GM23338 (cell line): Measurements from ENCODE around the gene C1orf87. TPM values are rescaled to one million over a fixed set of nuclear protein-coding genes. Genes with fewer than 3 reads are reported as not detected.

Experiments
- ATAC-seq: fragments of 200-7000 bp; cut with Tn5 transposase; 3 replicates; pipeline ENCODE4 v1.9.1; 2020
- DNase-seq: peaks from one replicate; pipeline ENCODE4 v3.0.0-alpha.2; 2015; ENCODE audit warnings: low spot score
- H2AFZ ChIP-seq: fragments of 200-600 bp; sonication (generic); 2 replicates; pipeline ENCODE4 v1.8.0; 2016; ENCODE audit warnings: antibody characterized with exemption, mild to moderate bottlenecking, moderate library complexity
- H3F3A ChIP-seq: fragments of 200-600 bp; sonication (generic); replicated peaks from 2 replicates; pipeline ENCODE4 v1.8.0; 2017; ENCODE audit warnings: antibody characterized with exemption, mixed run types, low read depth
- H3K27ac ChIP-seq: fragments of 200-600 bp; sonication (generic); 2 replicates; pipeline ENCODE4 v1.6.1; 2016; ENCODE audit warnings: low read depth
- H3K27me3 ChIP-seq: fragments of 200-600 bp; sonication (generic); 2 replicates; pipeline ENCODE4 v1.8.0; 2016; ENCODE audit warnings: mild to moderate bottlenecking, mixed run types, moderate library complexity; ENCODE audit not compliant: insufficient read depth
- H3K36me3 ChIP-seq: fragments of 200-600 bp; sonication (generic); 2 replicates; pipeline ENCODE4 v1.8.0; 2016; ENCODE audit warnings: mild to moderate bottlenecking; ENCODE audit not compliant: insufficient read depth
- H3K4me1 ChIP-seq: fragments of 200-600 bp; sonication (generic); 2 replicates; pipeline ENCODE4 v1.8.0; 2016; ENCODE audit warnings: mild to moderate bottlenecking, moderate library complexity; ENCODE audit not compliant: insufficient read depth
- H3K4me2 ChIP-seq: fragments of 200-600 bp; sonication (generic); 2 replicates; pipeline ENCODE4 v1.7.1; 2017; ENCODE audit warnings: mixed run types
- H3K4me3 ChIP-seq: fragments of 200-600 bp; sonication (generic); 2 replicates; pipeline ENCODE4 v1.6.1; 2016; ENCODE audit warnings: mixed run types
- H3K79me2 ChIP-seq: fragments of 200-600 bp; sonication (generic); replicated peaks from 2 replicates; pipeline ENCODE4 v1.8.0; 2017; ENCODE audit warnings: mild to moderate bottlenecking; ENCODE audit not compliant: insufficient read depth
- H3K9me2 ChIP-seq: fragments of 200-600 bp; sonication (generic); 2 replicates; pipeline ENCODE4 v1.8.0; 2017; ENCODE audit not compliant: insufficient read depth
- H4K20me1 ChIP-seq: fragments of 200-600 bp; sonication (generic); replicated peaks from 2 replicates; pipeline ENCODE4 v1.8.0; 2017; ENCODE audit warnings: mild to moderate bottlenecking; ENCODE audit not compliant: insufficient read depth
- H3K27ac Mint-ChIP-seq: 2 replicates; pipeline ENCODE4 v1.8.0; 2020; ENCODE audit warnings: inconsistent platforms, mild to moderate bottlenecking, moderate library complexity, mixed read lengths
- H3K27me3 Mint-ChIP-seq: 3 replicates; pipeline ENCODE4 v1.8.0; 2022; ENCODE audit warnings: low read depth, mild to moderate bottlenecking, moderate library complexity, mixed read lengths, inconsistent platforms; ENCODE audit not compliant: insufficient read depth, poor library complexity
- H3K36me3 Mint-ChIP-seq: 3 replicates; pipeline ENCODE4 v1.8.0; 2021; ENCODE audit warnings: low read depth, mild to moderate bottlenecking, inconsistent platforms, moderate library complexity, mixed read lengths
- H3K4me1 Mint-ChIP-seq: 3 replicates; pipeline ENCODE4 v1.8.0; 2020; ENCODE audit warnings: mild to moderate bottlenecking, inconsistent platforms, mixed read lengths
- H3K4me3 Mint-ChIP-seq: 3 replicates; pipeline ENCODE4 v1.8.0; 2021; ENCODE audit warnings: moderate library complexity, mild to moderate bottlenecking, inconsistent platforms, mixed read lengths
- H3K9me3 Mint-ChIP-seq: 3 replicates; pipeline ENCODE4 v1.8.0; 2020; ENCODE audit warnings: moderate library complexity, mild to moderate bottlenecking, inconsistent platforms, mixed read lengths
- CREB1 ChIP-seq: fragments of 250-450 bp; sonication (Bioruptor Pico); IDR thresholded peaks from 2 replicates; pipeline ENCODE4 v1.5.0; 2020; ENCODE audit warnings: low read depth, mild to moderate bottlenecking, moderate library complexity
- CTCF ChIP-seq, 2 experiments: fragments of 200-600 bp in 1 of 2; sonication (generic) in 1 of 2; conservative IDR thresholded peaks; 2 replicates each; pipeline versions ENCODE4 v1.5.1 to v1.6.1; 2016 to 2017; ENCODE audit warnings: antibody characterized with exemption in 2 of 2, low read depth in 2 of 2, mild to moderate bottlenecking in 2 of 2, moderate library complexity in 1 of 2
- ETS1 ChIP-seq: IDR thresholded peaks from 2 replicates; pipeline ENCODE4 v1.6.1; 2016; ENCODE audit warnings: antibody characterized with exemption
- EZH2 ChIP-seq: fragments of 200-600 bp; sonication (generic); IDR thresholded peaks from one replicate; pipeline ENCODE4 v1.8.0; 2017; ENCODE audit warnings: antibody characterized with exemption, mild to moderate bottlenecking, low read depth; ENCODE audit not compliant: unreplicated experiment
- EZH2phosphoT487 ChIP-seq: fragments of 200-600 bp; sonication (generic); IDR thresholded peaks from one replicate; pipeline ENCODE4 v1.8.1; 2018; ENCODE audit warnings: antibody characterized with exemption; ENCODE audit not compliant: unreplicated experiment
- JUNB ChIP-seq: IDR thresholded peaks from one replicate; pipeline ENCODE4 v1.6.1; 2016; ENCODE audit warnings: antibody characterized with exemption; ENCODE audit not compliant: unreplicated experiment
- NANOG ChIP-seq: IDR thresholded peaks from 2 replicates; pipeline ENCODE4 v1.6.1; 2016; ENCODE audit warnings: antibody characterized with exemption, borderline replicate concordance
- POLR2AphosphoS5 ChIP-seq: IDR thresholded peaks from 2 replicates; pipeline ENCODE4 v1.6.1; 2016; ENCODE audit warnings: antibody characterized with exemption, low read depth
- REST ChIP-seq: IDR thresholded peaks from one replicate; pipeline ENCODE4 v1.6.1; 2018; ENCODE audit warnings: antibody characterized with exemption; ENCODE audit not compliant: unreplicated experiment
- STAT1 ChIP-seq: IDR thresholded peaks from one replicate; pipeline ENCODE4 v1.6.1; 2016; ENCODE audit warnings: antibody characterized with exemption; ENCODE audit not compliant: unreplicated experiment
- ZNF114 ChIP-seq: fragments of 250-450 bp; sonication (Bioruptor Pico); IDR thresholded peaks from 2 replicates; pipeline ENCODE4 v1.5.0; 2020; ENCODE audit warnings: mild to moderate bottlenecking, moderate library complexity
- ZNF331 ChIP-seq: fragments of 250-450 bp; sonication (Bioruptor Pico); IDR thresholded peaks from 2 replicates; pipeline ENCODE4 v1.5.0; 2020; ENCODE audit warnings: low read depth, mild to moderate bottlenecking, moderate library complexity
- ZNF462 ChIP-seq: fragments of 250-450 bp; sonication (Bioruptor Pico); IDR thresholded peaks from 2 replicates; pipeline ENCODE4 v1.5.0; 2020; ENCODE audit warnings: mild to moderate bottlenecking, moderate library complexity
- polyA plus RNA-seq: library from polyadenylated mRNA; unstranded; fragments of >200 nt; fragmentation: Nextera tagmentation; extraction: Ambion mirVana; gene quantifications from 2 replicates; pipeline ENCODE4 v1.2.1, GENCODE V29; 2016
- total RNA-seq: library from RNA; depleted of rRNA; stranded (reverse); fragments of >200 nt; shearing (Covaris generic); gene quantifications from 2 replicates; pipeline ENCODE4 v1.2.3, GENCODE V29; 2014

The C1orf87 gene
- total and polyA plus RNA-seq, 2 experiments from 2014 or later, result 0.07 to 0.21 TPM

GRCh38 chr1:60051191-60051590 is 22.4 kb downstream of the C1orf87 start:
- no peak for ATAC-seq
- Histone ChIP-seq H2AFZ (no peak overlapping the region), H4K20me1 (no peaks in the 10 kb centered on the region), H3K79me2 (no peaks in the 10 kb centered on the region), H3K36me3 (no peaks in the 10 kb centered on the region), H3K27ac (no peak overlapping the region), H3F3A (no peaks in the 10 kb centered on the region), H3K4me1 (no peaks in the 10 kb centered on the region), H3K27me3 (no peaks in the 10 kb centered on the region), H3K4me2 (no peak overlapping the region), H3K9me2 (no peaks in the 10 kb centered on the region), H3K4me3 (no peak overlapping the region)
- Mint-ChIP-seq H3K4me3 (no peak overlapping the region), H3K27me3 (no peaks in the 10 kb centered on the region), H3K36me3 (no peaks in the 10 kb centered on the region; the same call in 2 of the 3 replicates), H3K9me3 (peaks cover 12% of the 10 kb centered on the region; the same call in 2 of the 3 replicates), H3K4me1 (no peaks in the 10 kb centered on the region), H3K27ac (no peak overlapping the region)
- no peak for TF ChIP-seq EZH2
- TF ChIP-seq NANOG, result no peak
- no peak for TF ChIP-seq EZH2phosphoT487
- no peak for TF ChIP-seq JUNB
- TF ChIP-seq ZNF462 (CRISPR knock-in tag), result no peak
- no peak for TF ChIP-seq ETS1
- no peak for TF ChIP-seq REST
- no peak for TF ChIP-seq ZNF331 (CRISPR knock-in tag)
- no peak for TF ChIP-seq CTCF (conservative IDR thresholded peaks at IDR 0.05; ENCODE audit: low read depth in 2 of 2)
- no peak for TF ChIP-seq STAT1
- no peak for TF ChIP-seq POLR2AphosphoS5
- no peak for TF ChIP-seq CREB1
- no peak for TF ChIP-seq ZNF114 (CRISPR knock-in tag)
- no peak for DNase-seq
